Right lobe of liver (tissue), 4 donors: ENCODE results near the gene RSBN1.

Experiments
- CTCF ChIP-seq, 4 donors: fragments of 200-600 bp in 3 of 4; fragments of 450-650 bp in 1 of 4; IDR thresholded peaks; one replicate each; pipeline versions ENCODE4 v1.5.1 to v1.8.0; 2016 to 2022; ENCODE audit warnings: antibody characterized with exemption in 4 of 4, mild to moderate bottlenecking in 2 of 4
- POLR2A ChIP-seq: fragments of 450-650 bp; IDR thresholded peaks from one replicate; pipeline ENCODE4 v1.6.1; 2017; ENCODE audit warnings: antibody characterized with exemption, mild to moderate bottlenecking
- donor health status: DM: no; HTN: no; CAD: no.
- donor health status: DM: no; HTN: no; CAD: no.
- donor health status: DM: no; HTN: yes; CAD: no.

DNA sequence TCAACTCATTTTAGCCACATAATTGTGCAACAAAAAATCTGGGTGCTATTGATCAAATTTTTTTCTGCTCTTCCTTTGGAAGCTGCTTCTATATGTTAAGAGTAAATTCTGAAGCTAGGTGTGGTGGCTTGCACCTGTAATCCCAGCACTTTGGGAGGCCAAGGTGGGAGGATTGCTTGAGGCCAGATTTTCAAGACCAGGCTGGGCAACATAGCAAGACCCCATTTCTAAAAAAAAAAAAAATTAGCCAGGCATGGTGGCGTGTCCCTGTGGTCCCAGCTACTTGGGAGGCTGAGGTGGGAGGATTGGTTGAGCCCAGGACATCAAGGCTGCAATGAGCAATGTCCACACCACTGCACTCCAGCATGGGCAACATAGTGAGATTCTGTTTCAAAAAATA is 24.3 kb upstream of the RSBN1 start:
- TF ChIP-seq POLR2A (no peak), CTCF (IDR thresholded peaks at IDR 0.05) (no peak)
